Esophagus muscularis mucosa (tissue), 4 donors: Measurements from ENCODE around the gene DIP2A.

Experiments
- EP300 ChIP-seq: sonication (generic); formaldehyde crosslinking; IDR thresholded peaks from one replicate; pipeline ENCODE4 v1.6.1; 2017; ENCODE audit warnings: antibody characterized with exemption
- POLR2A ChIP-seq: fragments of 450-650 bp; IDR thresholded peaks from one replicate; pipeline ENCODE4 v1.6.1; 2017; ENCODE audit warnings: antibody characterized with exemption, moderate library complexity, mild to moderate bottlenecking, low read depth
- POLR2AphosphoS5 ChIP-seq, 2 donors: sonication (generic); formaldehyde crosslinking; IDR thresholded peaks; one replicate each; pipeline ENCODE4 v1.6.1; 2017; ENCODE audit warnings: antibody characterized with exemption in 2 of 2
- TF ChIP-seq, protein P1 (sequence below), 3 experiments: fragments of 200-600 bp in 2 of 3; fragments of 450-650 bp in 1 of 3; sonication (generic) in 2 of 3; IDR thresholded peaks; one replicate each; pipeline ENCODE4 v1.5.1; 2017 to 2019; ENCODE audit warnings: antibody characterized with exemption in 3 of 3, mild to moderate bottlenecking in 2 of 3, moderate library complexity in 1 of 3

DNA sequence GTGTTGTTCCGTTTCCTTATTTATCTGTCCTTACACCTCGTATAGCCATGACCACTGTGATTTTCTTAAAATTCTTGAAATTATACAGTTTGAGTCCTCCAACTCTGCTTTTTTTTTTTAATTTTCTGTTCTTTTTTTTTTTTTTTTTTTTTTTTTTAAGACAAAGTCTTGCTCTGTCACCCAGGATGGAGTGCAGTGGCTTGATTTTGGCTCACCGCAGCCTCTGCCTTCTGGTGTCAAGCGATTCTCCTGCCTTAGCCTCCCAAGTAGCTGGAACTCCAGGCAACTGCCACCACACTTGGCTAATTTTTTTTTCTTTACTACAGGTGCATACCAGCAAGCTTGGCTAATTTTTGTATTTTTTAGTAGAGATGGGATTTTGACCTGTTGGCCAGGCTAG is 48.9 kb downstream of the DIP2A start:
- TF ChIP-seq POLR2A (no peak), EP300 (no peak), POLR2AphosphoS5 (IDR thresholded peaks at IDR 0.05) (no peak)
- TF ChIP-seq, protein P1, sequence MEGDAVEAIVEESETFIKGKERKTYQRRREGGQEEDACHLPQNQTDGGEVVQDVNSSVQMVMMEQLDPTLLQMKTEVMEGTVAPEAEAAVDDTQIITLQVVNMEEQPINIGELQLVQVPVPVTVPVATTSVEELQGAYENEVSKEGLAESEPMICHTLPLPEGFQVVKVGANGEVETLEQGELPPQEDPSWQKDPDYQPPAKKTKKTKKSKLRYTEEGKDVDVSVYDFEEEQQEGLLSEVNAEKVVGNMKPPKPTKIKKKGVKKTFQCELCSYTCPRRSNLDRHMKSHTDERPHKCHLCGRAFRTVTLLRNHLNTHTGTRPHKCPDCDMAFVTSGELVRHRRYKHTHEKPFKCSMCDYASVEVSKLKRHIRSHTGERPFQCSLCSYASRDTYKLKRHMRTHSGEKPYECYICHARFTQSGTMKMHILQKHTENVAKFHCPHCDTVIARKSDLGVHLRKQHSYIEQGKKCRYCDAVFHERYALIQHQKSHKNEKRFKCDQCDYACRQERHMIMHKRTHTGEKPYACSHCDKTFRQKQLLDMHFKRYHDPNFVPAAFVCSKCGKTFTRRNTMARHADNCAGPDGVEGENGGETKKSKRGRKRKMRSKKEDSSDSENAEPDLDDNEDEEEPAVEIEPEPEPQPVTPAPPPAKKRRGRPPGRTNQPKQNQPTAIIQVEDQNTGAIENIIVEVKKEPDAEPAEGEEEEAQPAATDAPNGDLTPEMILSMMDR (IDR thresholded peaks at IDR 0.05): no peak
